NCI-H446 (cell line): Measurements from ENCODE around the gene COL9A1.
A peak's percentile ranks its signal among the peaks of the same experiment; 100 is the strongest.
"Not testable (repeated sequence)": the region's sequence is repeated elsewhere in the genome, so short reads cannot be mapped to it uniquely, and the experiment has no call there.

Source experiments
- DNase-seq, 2 experiments: peaks; one replicate each; lab custom pipeline; 2025; lab: John Stamatoyannopoulos, UW

COL9A1 gene

DNA sequence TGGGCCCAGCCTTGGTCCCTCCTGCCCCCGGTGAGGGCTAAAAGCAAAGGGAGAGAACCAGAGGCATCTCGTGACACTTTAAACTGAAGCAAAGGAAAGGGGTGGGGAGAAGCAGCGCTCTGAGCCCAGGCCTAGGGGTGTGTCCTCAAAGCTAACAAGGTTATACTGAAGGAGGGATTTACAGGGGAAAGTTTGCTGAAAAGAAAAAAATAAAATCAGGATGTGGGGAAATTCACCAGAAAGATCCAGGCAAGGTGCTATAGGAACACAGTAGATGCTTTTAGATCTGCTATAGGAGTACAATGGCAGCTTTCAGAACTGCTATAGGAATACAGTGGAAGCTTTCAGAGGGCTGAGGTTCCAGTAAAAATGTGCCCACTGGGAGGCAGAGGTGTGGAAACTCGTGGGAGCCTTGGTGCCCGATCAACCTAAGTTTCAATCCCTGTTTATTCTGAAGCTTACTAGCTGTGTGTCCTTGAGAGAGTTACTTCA lies at the start of gene COL9A1:
COL9A1 (minus strand) TSS at position 51 of the 492 bp plus-strand sequence. CDS start 160 bp downstream, outside the sequence.
- DNase-seq: no peak

DNA sequence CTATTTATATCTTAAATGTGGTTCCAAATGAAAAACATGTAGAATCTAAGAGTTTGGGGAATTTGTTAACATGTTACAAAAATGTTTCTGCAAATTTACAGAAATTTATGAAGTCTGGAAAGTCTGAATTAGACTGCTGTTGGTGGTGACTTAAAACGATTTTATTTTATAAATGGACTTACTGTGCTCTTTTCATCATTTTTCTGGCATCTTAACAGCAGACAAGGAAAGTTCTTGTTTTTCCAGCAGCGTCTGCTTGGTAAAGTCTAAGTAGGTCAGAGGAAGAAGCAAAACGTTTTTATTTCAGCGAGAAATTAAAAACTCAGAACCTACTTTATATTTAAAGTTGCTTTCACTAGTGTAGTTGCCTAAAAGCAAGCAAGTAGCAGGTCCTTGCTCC lies 48.6 kb upstream of the COL9A1 start:
- DNase-seq: no peak

DNA sequence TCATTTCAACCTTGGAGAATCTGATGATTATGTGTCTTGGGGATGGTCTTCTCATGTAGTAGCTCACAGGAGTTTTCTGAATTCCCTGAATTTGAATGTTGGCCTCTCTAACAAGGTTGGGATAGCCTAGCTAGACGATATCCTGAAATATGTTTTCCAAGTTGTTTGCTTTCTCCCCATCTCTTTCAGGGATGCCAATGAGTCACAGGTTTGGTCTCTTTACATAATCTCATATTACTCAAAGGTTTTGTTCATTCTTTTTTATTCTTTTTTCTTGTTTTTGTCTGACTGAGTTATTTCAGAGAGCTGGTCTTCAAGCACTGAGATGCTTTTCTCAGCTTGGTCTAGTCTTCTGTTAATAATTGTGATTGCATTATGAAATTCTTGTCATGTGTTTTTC lies 42.7 kb upstream of the COL9A1 start:
- no peak for DNase-seq

DNA sequence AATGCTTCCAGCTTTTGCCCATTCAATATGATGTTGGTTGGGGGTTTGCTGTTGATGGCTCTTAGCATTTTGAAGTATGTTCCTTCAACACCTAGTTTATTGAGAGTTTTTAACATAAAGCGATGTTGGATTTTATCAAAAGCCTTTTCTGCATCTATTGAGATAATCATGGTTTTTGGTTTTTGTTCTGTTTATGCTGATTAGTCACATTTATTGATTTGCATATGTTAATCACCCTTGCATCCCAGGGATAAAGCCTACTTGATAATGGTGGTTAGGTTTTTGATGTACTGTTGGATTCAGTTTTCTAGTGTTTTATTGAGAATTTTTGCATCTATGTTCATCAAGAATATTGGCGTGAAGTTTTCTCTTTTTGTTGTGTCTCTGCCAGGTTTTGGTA lies 40.4 kb upstream of the COL9A1 start:
- no peak for DNase-seq

DNA sequence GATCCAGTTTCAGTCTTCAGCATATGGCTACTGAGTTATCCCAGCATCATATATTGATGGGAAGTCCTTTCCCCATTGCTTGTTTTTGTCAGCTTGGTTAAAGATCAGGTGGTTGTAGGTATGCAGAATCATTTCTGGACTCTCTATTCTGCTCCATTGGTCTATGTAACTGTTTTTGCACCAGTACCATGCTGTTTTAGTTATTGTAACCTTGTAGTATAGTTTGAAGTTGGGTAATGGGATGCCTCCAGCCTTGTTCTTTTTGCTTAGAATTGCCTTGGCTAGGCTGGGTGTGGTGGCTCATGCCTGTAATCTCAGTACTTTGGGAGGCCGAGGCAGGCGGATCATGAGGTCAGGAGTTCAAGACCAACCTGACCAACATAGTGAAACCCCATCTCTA lies 36.9 kb upstream of the COL9A1 start:
- not testable (repeated sequence) for DNase-seq

DNA sequence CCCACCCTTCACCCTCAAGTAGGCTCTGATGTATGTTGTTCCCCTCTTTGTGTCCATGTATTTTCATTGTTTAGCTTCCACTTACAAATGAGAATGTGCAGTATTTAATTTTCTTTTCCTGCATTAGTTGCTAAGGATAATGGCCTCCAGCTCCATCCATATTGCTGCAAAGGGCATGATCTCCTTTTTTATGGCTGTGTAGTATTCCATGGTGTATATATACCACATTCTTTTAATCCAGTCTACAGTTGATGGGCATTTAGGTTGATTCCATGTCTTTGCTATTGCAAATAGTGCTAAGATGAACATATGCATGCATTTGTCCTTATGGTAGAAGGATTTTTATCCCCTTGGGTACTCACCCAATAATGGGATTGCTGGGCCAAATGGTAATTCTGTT lies 35.9 kb upstream of the COL9A1 start:
- DNase-seq: no peak

DNA sequence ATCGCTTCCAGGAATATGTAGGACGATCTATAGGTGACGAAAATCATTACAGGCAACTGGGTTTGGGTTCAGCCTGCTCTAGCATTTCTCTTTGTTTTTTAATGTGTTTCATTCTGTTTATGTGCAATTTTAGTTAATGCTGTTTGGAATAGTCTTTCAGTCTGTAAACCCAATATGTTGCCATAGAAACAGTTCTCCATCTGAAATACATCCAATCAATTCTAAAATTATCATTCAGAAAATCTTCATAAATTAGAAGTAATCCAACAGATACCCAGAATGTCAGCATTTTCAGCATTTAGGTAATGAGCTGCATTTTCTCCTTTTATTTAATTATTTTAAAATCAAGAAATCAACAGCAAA lies 34.8 kb upstream of the COL9A1 start:
- DNase-seq: no peak

DNA sequence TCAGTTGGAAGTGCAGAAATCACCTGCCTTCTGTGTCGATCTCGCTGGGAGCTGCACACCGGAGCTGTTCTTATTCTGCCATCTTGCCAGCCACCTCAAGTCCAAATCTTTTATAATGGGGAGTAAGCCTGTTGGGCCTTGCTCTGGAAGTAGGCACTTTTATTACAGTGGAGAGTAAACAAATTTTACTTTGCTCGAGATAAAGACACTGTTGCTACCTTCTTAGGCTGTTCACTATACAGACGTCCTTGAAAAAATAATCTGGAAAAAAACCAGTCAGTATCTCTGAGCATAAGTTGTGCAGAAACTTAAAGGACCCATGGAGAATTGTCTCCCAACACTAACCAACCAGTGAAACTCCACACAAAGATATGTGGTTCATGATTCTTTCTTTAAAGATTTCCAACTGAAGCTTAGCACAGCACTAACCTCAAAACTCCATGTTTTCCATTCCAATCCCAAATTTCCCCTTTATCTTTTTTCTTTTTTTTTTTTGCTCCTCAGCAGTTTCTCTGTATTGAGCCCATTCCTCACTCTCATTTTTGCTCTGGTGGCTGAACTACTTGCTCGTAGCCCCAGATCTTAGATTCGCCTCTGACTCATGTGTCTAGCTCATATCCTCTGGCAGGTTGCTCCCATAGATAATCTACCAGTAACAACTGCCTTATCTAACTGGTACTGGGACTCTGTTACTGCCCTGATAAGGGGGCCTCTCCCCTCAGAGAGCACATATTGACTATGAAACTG lies 34.3 kb upstream of the COL9A1 start:
- no peak for DNase-seq

DNA sequence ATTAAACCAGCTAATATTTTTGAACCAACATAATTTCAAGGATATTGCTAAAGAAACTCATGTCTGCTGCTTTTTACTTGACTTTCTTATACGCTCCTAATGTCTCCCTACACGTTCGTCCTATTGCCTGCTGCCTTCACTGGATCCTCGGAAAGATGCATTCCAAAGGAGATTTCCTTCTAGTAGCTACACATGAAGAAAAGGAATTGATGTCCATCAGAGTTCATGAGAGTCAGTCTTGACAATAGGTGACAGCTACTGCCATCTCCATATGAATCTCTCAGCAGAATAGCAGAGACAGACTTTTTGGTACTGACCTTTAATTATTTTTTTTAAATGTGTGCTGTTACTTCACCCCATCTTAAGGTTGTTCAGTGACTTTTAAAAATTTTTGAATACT lies 24.2 kb upstream of the COL9A1 start:
- DNase-seq: no peak

DNA sequence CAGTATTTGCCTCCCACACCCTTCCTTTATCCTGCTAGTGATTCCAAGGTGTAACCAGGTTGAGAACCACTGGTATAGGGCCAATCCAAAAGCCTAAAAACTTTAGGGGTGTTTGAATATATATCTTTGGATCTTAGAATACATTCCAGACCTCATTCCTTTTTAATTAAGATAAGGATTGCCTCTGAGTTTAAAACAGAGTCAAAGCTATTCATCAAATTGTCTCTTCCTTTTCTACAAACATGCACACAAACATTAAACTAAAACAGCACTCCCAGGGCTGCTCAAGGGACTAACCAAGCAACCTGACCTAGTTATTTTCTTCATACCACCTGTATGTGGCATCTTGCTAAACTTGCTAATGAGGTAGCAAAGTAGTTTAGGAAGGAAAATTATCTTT lies 22.1 kb upstream of the COL9A1 start:
- DNase-seq: no peak

DNA sequence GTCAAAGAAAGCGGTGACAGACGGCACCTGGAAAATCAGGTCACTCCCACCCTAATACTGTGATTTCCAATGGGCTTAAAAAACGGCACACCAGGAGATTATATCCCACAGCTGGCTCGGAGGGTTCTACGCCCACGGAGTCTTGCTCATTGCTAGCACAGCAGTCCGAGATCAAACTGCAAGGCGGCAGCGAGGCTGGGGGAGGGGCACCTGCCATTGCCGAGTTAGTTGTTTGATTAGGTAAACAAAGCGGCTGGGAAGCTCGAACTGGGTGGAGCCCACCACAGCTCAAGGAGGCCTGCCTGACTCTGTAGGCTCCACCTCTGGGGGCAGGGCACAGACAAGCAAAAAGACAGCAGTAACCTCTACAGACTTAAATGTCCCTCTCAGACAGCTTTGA lies 14.9 kb upstream of the COL9A1 start:
- DNase-seq: not testable (repeated sequence)

DNA sequence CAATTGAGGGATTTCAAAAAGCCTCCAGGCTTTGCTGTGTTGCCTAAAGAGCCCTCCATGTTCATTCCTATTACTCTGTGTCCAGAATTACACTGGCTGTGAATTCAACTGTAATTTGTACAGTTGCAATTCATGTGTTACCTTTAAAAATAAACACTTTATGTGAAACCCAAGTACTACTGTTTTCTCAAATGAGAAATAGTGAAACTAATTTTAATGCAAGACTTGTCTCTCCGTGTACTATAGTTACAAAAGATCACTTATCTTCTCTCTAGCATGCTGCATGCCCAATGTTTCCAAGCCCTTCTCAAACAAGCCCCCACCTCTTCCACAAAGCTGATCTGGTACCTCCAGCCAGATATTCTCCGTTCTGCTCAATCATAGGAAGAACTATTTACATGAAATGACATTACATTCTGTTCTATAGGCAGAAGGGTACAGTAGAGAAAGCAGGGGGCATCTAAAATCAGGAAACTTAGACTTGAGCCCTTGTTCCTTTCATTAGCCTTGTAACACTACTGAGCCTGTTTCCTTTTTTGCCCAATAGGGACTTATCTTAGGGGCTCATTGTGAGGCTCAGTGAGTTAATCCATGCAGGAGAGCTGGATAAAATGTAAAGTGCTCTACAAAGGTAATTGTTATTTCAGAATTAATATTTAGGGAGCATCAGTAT lies 12.3 kb upstream of the COL9A1 start:
- DNase-seq: no peak

DNA sequence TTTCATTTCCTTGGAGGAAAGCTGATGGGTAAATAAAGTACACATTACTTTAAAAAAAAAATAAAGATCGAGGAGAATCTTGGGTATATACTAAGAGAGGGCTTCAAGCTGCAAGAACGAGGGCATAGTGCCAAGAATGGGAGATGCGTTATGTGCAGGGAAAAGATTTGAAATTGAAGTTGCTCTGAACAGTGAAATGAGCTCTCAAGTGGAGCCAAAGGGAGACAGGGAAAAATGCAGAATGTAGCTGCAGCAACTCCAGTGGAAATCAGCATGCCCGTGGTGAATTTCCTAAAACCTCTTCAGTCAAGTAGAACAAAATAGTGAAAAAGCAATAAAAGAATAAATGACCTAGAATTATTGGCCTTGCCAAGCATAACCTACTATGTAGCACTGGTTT lies 11.4 kb upstream of the COL9A1 start:
- DNase-seq: peak in 1 of 2 experiments; percentile 25

DNA sequence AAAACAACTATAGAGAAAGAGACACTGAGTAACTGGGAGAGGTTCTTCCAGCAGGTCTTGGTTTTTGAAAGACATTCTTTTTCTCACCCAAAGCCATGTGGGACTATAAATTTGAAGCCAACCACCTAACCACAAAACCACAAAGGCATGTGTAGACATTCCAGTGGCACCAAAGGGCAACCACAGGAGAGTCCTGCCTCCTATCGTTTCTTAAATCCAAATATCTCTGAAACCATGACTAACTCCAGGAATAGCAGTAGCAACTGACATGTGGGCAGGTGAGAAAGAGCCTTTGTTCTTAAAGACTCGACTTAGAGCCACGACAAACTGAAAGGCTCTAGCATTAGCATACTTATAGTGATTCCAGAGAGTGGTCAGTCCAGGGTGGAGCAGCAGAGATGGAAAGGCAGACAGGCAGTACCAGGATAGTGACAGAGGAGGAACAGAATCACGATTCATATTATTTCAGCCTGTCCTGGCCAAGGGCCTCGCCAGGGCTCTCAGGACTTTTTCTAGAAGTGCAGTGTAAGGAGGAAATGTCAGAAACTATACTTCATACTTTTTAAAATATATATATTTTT lies 9.4 kb upstream of the COL9A1 start:
- DNase-seq: no peak

DNA sequence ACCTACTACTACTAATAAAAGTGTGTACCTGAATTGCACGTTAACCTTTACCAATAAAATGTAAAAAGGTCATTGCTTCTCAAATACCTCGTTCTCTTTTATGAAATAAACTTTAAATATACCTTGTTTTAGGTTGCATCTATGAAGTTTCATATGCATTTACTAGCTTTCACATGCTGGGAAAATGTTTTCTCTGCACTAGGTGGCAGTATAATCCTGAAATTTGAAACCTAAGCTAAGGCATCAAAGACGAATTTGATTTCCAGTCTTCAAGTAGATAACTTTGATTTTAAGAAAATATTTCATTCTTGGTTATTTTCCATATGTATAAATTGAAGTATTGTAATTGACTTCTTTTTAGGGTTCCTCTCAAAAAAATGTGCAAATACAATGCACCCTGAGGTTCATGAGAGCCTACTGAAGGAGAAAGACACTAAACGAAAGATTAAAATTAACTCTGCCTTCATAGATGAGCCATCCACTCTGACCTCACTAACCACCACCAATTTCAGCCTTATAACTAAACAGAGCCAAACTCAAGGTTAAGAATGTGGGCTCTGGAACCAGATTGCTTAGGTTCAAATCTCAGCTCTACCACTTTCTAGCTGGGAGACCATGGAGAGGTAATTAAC lies 7.3 kb upstream of the COL9A1 start:
- DNase-seq: peak; percentile 38 to 61

DNA sequence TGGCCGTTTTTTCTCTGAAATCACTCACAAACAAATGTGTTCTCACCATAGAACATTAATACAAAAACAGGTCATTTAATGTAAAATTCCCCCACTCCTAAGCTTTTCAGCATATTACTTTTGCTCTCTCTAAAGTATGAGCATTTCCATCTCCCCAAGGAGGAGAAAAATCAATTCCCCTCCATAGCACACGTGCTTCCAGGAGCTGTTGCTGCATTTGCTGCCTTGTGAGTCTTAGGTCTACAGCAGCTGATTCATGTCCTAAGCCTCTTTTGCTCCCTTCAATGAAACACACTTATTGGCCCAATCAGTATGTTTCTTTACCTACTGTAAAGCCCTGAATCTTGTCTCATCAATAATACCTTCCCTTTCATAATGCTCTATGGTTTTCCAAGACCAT lies 6.4 kb upstream of the COL9A1 start:
- no peak for DNase-seq

DNA sequence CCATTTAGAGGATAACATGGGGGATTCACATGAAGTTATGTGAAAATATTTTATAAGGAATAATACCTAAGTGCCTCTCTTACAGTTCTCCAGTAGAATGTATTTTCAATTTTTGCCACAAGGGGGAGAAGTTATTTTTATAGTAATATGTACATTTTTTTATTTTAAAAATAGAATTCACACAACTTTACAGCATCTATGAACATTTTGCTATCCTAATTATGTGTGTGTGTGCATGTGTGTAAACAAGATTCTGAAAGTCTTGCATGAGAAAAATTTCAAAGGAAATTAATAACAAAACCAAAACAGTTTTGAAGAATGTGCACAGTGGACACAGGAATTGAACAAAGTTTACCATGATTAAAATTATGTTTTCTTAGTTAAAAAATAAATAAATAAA lies 5.3 kb upstream of the COL9A1 start:
- peak in 1 of 2 experiments; percentile 10 for DNase-seq

DNA sequence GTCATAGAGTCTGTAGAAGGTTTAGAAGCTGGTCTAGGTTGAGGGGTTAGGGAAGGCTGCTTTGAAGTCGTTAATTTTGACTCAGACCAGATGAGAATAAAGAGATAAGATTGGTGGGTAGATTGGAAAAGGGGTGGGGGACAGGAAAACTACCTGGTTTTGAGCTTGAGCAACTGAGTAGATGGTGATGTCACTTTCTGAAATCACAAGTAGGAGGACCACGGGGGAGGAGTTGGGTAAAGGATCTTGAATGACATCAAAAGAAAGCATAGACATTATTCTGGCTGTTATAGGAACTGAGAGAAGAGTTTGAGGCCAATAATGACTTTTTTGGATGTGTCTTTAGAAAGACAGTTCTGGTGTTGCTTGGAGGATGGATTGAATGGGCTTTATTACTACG lies 4.1 kb upstream of the COL9A1 start:
- DNase-seq: no peak

DNA sequence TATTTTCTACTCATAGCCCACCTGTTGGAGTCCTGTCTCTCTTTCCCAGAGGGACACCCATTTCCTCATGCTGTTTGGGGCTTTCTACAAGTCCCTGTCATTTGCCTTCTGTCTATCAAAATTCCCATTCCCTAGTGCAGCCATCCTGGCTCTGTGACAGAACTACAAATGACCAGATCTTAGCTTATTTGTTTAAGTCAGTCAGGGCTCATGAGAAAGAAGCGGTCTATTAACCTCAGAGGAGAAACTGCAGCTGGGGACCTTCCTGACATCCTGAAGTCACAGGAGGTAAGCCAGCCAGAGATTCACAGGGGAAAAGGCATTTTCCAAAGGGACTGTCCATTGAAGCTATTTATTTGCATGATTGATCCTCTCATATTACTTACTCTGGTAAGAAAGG lies 1.7 kb upstream of the COL9A1 start:
- DNase-seq: no peak

DNA sequence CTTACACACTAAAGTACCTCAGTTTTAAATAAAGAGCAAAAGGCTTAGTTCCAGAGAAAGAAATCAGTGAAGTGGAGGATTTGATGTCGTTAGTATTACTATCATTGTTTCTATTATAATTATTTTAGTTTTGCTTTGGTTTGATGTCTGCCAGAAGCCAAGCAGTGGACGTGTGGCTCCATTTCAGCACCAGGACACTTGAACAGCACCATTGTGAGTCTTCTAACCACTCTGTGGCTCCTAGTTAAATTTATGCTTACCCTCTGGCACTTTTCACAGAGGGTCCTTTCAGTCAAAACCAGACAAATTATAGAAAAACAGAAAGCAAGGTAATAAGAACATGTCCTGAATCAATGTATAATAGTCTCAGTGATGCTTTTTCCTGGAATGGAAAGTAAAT lies 3.4 kb downstream of the COL9A1 start:
- DNase-seq: no peak

DNA sequence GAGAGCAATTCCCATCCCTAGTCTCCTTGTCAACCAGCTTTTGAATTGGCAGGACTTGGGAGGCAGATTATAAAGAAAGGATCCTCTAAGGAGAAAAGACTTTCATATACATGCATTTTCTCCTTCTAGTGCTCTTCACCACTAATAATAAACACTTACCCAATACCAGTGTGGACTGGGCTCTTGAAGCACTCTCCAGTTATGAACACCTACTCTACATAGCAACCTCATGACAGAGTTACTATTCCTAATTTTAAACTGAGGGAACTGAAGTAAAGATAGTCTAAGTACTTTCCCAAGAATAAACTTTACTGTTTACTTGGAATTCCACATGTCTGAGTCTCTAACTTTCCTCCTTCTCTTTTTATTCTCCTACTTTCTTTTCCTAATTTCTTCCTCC lies 4.8 kb downstream of the COL9A1 start:
- DNase-seq: no peak

DNA sequence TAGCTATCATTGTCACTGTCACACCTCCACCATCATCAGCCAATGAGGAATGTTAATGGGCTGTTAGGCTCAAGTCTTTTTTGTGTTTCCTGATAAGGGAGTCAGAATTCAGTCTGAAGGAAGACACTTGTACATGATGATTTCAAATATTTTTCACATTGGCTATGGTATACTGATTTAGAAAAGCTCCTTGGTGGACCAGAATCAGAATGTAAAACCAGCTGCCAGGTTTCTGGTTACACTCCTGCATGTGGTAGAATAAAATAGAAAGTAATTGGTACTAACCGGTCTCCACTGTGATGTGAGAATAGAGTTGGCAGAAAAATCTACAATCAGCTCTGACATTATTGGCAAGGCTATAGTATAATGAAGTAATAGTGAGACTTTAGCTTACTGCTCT lies 10.7 kb downstream of the COL9A1 start:
- peak; percentile 23 to 65 for DNase-seq

DNA sequence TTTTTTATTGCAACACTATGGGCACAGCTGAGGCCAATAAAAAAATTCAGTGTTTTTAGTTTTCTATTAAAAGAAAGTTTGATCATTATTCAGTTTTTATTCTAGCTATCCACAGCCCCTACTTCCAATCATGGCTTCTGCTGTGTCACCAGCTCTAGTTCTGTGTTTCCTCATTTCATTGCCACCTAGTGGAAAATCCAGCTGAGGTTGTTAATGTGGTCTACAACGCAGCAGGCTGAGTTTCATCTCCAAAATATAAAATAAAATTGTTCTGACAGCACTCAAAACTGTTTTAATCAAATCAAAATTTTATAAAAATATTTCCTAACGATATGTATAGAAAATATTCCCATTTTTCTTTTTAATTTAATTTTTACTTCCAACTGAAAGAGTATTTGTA lies 13.6 kb downstream of the COL9A1 start:
- peak; percentile 16 to 19 for DNase-seq
